DOHH2 (cell line): Measurements from ENCODE around the gene CD47.

Experiments used
- CTCF ChIP-seq: fragments of 200-600 bp; sonication (generic); IDR thresholded peaks from one replicate; pipeline ENCODE4 v1.5.1; 2014; ENCODE audit warnings: antibody characterized with exemption, mild to moderate bottlenecking, low read depth, low read length; ENCODE audit not compliant: poor library complexity, severe bottlenecking
- EZH2phosphoT487 ChIP-seq: fragments of 200-600 bp; sonication (generic); IDR thresholded peaks from 2 replicates; pipeline ENCODE4 v1.6.1; 2017; ENCODE audit warnings: borderline replicate concordance, mild to moderate bottlenecking, antibody characterized with exemption, low read length, moderate library complexity, mixed read lengths

GRCh38 chr3:107994181-107994580, 96.7 kb downstream of the CD47 start:
- TF ChIP-seq CTCF = no peak
- TF ChIP-seq EZH2phosphoT487 = no peak
